NCI-H69 (cell line): ENCODE data around the gene TAX1BP3.

ENCODE experiments used
- DNase-seq: peaks from one replicate; lab custom pipeline; 2025; lab: John Stamatoyannopoulos, UW

TAX1BP3 gene

DNA sequence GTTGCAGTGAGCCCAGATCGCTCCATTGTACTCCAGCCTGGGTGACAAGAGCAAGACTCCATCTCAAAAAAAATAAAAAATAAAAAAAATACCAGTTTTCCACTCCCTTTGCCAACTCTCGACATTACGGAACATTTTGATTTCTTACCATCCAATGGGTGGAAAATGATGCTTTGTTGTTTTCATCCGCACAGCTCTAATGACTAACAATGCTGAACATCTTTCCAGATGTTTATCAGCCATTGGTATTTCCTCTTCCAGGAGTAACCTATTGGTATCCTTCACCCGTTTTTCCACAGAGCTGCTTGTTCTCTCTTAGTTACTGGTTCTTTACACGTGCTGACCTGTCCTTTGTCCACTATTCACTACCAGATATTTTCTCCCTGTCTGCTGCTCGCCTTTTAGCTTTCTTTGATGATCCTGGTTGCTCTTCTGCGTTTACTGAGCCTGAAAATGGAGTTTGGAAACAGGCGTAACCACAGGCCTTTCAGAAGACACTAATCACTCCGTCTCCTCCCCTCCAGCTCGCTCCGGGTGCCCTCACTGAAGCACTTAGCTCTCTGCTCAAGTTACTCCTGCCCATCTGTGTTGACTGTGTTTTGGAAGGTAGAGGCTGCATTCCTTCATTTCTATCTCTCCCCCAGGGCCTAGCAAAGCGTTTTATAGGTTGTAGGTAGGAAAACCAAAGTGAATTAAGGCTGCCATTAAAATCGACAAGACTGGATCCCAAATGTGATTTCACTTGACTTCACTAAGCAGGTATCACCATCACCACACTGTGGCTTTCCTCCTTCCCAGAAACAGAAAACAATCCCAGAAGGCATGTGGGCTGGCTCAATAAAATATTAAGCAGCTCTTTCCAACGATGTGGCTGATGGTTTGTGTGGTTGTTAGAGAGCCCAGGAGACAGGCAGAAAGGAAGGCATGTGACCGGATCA, 41.3 kb downstream of the TAX1BP3 start:
- no peak for DNase-seq

DNA sequence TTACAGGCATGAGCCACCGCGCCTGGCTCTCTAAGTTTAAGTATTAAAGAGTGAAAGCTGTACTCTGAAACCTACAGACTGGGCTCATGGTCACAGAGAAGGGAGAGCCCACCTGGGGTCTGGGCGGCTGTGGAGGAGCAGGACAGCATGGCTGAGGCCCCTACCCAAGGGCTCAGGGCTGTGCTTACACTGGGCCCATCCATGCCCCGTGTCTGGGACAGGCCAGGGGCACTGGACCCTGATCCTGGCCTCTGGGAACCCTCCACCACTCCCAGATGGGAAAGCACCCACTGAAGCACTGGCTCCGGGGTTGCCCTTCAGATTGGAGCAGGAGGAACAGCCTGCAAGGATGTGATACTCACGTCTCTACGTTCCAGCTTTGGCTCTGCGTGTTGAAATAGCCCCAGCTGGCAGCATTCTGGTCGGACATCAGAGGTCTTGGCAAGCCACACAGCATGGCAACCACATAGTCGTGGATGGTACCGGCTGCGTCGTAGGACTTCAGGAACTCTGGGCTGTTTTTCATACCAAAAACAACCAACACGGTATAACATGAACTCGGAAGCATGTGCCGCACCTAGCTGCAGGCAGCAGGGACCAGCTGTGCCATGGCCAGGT, 45.3 kb downstream of the TAX1BP3 start:
- no peak for DNase-seq

DNA sequence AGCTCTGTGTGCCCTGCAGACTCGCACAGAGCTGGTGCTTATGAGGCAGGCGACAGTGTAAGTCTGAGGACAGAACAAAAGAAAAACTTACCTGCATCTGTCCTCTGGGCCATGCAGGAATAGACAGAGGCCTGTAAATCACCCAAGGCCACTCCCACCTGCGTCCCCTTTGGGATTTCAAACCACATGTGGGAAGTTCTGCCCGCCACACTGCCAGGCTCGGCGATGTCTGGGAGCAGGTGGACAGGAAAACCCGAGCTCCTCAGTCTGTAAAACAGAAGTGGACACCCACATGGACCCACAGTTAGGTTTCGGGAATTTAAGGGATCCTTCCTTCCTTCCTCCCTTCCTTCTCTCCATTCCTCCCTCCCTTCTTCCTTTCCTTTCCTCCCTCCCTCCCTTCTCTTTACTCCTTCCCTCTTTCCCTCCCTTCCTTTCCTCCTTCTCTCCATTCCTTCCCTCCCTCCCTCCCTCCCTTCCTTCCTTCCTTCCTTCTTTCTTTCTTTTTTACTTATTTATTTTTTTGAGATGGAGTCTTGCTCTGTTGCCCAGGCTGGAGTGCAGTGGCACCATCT, 47.1 kb downstream of the TAX1BP3 start:
- no peak for DNase-seq

DNA sequence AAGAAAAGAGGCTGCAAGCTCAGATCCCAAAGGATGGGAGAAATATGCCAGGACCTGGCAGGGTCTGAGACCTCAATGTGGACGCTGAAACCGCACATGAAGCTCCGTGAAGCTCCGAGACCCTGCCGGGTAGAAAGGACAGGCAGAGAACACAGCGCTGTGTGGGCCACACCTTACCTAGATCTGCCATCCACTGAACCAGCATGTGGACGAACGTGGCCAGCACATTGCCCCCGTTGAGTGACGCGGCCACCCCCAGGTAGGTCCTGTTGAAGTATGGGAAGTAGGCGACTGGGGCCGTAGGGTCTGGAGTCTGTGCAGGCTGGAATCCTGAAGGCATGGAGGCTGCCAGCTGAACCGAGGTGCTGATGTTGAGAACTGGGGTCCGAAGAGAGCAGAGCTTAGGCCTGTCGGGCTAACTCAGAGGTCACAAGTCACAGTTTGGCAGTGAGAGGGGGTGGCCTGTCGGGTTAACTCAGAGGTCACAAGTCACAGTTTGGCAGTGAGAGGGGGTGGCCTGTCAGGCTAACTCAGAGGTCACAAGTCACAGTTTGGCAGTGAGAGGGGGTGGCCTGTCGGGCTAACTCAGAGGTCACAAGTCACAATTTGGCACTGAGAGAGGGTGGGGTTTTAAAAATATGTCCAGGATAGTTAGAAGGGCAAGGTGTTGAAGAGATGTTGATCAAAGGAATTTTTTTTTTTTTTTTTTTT, 53.1 kb downstream of the TAX1BP3 start:
- no peak for DNase-seq

DNA sequence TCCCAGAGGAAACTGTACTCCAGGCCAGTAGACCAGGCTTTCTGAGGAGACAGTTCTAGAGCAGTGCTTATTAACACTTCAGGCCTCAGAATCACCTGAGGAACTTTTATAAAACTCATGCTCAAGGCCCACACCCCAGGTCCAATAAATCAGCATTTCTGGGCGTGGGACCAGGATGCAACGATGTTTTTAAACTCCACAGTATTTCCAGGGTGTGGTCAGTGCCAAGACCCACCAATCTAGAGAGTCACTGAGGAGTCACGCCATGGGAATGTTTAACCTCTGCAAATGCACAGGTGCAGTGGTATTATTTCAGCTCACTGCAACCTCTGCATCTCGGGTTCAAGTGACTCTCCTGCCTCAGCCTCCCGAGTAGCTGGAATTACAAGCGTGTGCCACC, 55.3 kb downstream of the TAX1BP3 start:
- DNase-seq, result no peak
